Amniotic stem cell (primary cell): ENCODE measurements around the gene MYO9A.
"Not testable (repeated sequence)": the region's sequence is repeated elsewhere in the genome, so short reads cannot be mapped to it uniquely, and the experiment has no call there.

Experiments
- DNase-seq: peaks from one replicate; lab custom pipeline; 2025; lab: John Stamatoyannopoulos, UW

The MYO9A gene

DNA sequence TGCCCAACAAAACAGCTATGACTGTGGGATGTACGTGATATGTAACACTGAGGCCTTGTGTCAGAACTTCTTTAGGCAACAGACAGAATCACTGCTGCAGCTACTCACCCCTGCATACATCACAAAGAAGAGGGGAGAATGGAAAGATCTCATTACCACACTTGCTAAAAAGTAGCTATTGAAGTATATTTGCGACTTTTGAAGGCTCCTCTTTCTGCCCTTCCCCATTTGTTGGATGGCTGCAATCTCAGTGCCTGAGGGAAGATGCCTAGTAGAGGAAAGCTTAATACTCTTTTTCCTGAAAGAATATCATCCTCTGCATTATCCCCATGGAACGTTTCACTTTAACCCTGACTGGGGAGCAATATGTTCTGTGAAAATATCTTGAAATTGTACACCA lies 22.1 kb upstream of the MYO9A start:
- DNase-seq, result no peak

DNA sequence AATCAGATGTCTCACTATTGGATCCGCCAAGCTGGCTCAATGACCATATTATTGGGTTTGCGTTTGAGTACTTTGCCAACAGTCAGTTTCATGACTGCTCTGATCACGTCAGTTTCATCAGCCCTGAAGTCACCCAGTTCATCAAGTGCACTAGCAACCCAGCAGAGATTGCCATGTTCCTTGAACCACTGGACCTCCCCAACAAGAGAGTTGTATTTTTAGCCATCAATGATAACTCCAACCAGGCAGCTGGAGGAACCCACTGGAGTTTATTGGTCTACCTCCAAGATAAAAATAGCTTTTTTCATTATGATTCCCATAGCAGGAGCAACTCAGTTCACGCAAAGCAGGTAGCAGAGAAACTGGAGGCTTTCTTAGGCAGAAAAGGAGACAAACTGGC lies 21.7 kb upstream of the MYO9A start:
- no peak for DNase-seq

DNA sequence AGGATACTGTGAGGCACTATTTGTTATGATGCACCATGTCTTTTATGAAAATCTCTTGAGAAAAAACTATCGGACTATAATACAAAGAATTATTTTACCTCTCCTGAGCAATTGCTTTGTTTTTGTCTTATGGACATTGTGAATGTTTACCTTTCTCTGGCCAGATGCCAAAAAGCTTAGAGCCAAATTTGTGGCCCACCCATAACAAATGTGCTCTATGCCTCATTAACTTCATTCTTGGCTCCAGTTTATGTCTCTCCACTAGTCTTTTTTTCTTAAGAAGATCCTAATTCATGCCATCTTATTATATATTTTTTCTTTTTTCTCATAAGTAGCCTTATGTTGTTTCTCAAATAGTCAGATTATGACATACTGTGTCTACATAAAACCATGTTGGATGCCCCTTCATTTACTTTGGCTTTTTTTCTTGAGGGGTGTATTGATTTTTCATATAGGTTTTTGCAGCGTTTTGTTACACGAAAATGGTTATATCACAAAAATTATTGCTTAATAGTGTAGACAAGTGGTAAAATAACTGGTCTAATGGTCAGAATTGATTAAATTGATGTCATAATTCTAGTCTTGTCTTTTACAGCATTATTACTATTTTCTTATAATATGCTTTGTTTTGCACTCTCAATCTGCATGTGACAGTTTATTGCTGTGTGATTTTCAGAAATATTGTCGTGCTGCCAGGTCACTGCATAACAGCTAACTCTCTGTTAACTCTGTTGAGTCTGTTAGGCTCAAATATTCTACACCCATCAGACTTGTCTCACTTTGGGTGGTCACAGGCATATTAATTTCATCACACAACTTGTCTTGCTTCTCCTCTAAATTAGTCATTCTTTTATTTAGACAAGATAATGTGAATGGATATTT lies 18.5 kb upstream of the MYO9A start:
- DNase-seq, result no peak

DNA sequence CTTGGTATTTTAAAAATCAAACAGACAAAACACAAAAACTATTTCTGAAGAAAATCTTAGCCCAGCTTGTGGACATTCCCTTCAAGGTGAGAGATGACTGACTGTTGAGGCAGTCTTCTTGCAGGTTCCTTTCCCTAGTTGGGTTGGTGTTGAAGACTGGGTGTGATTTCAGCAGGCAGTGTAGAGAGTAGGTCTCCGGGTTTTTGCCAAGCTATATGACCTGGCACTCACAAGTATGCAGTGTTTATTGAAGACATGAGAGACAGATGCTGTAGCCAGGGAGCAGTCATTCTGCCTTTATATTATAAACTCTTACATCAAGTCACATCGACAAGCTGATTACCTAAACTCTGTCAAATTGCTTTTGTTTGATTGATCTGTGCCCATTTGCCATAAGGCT lies 17.8 kb upstream of the MYO9A start:
- DNase-seq, result no peak

DNA sequence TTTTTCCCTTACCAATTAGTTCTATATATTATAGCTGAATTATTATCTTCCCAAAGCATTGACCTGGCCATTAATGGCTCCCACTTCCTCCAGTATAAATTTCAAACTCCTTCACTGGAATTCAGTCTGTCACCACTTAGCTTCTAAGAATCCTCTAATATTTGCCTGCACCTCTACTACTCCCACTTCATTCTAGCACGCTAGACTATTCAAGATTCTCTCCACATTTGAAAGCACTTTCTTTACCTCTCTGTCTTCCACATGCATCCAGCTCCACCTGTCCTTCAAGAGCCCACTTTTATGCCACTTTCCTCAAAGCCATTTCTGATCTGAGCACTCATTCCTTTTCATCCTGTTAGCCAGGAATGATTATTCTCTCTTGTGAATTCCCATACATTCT lies 15.3 kb upstream of the MYO9A start:
- DNase-seq, result no peak

DNA sequence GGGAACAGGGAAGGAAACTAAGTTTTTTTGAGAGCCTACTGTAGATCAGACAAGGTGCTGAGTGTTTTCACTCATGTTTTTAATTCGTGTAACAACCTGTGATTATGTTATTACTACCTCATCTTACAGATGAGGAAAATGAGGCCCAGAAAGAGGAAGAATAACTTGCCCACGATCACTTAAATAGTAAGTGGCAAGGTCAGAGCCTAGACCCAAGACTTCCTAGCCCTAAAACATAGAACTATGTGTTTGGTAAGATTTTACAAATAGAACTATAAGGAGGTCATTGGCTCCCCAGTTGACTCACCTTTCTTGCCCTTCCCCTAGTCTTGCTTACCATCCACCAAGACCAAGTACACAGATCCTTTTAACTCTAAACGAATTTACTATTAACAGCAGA lies 14.0 kb upstream of the MYO9A start:
- DNase-seq, result no peak

DNA sequence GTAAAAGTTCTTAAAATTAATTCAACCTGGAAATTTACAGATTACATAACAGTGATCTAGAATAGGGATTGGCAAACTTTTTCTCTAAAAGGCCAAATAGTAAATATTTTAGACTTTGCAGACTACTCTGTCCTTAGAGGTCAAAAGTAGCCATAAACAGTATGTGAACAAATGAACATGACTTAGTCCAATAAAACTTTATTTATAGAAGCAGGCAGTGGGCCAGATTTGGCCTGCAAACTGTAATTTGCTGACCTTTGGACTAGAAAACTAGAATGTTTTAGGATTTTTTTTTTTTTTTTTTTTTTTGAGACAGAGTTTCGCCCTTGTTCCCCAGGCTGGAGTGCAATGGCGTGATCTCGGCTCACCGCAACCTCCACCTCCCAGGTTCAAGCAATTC lies 12.3 kb upstream of the MYO9A start:
- no peak for DNase-seq

DNA sequence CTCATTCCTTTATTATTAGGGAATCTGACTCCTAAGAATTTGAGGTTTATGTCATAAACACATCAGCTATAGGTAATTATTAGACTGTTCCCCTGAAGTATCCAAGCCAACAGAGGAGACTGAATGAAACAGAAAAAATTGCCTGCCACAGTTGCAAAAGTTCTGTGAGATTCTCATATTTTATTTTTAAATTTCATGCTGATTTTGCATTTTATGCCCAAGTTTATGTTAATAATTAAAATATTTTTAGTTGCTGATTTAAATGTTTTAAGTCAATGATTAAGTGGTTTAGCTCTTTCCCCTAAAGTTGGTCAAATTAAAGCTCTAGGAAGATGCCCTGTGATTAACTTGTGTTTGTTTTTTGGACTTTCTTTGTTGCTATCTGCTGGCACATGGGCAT lies 10.4 kb upstream of the MYO9A start:
- no peak for DNase-seq

DNA sequence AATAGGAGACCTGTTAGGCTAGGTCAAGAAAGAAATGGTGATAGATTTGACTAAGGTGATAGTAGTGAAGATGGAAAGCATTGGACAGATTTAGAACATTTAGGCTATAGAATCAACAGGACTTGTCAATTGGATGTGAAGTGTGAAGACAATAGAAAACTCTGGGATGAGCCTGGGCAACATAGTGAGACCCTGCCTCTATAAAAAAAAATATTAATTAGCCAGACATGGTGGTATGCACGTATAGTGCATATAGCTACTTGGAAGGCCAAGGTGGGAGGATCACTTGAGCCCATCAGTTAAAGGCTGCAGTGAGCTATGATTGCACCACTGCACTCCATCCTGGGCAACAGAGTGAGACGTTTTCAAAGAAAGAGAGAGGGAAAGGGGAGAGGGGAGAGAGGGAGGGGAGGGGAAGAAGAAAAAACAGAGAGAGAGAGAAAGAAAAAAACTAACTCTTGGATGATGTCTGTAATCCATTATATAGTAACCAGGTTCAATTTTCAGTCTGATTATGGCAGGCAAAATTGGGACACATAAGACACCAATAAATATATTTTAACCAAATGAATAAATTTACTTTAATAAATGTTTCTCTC lies 9.9 kb upstream of the MYO9A start:
- DNase-seq, result no peak

DNA sequence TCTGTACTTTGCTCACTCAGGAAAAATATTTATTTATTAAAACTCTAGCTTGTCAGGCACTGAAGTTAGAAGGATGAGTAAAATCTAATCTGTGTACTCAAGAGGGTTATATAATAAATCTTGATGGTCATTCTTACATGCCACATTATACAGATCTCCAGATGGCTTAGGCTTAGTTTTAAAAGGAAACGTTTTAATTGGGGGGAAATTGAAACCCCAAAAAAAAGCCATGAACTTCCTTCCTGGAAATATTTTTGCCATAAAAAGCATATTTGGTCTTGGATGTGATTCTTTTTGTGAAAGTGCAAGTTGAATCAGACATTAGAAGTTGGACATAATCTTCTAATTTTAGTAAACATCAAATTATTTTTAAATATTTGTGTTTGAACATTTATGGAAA lies 6.3 kb upstream of the MYO9A start:
- no peak for DNase-seq

DNA sequence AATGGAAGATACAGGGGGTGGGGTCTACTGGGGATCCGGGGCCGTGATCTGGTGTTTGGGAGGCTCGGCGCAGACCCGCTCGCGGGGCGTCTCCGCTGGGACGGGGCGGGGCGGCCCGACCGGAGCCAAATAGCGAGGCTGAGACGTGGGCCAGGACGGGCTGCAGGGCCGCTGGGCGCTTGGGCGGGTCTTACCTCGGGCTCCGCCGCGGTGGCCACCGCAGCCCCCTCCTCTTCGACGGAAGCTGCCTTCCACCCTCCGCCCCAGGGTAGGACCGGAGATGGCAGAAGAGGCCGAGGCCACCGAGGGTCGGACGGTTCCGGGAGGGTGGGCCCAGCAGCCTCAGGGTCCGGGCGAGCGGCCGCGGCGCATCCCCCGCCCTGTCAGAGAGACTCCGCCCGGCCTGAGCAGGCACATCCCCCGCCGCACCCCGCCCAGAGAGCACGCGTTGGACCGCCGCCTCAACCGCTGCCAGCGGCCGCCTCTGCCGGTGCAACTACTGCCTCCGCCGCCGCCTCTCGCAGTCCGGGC lies 399 bp downstream of the MYO9A start:
- peak; percentile 75 for DNase-seq

DNA sequence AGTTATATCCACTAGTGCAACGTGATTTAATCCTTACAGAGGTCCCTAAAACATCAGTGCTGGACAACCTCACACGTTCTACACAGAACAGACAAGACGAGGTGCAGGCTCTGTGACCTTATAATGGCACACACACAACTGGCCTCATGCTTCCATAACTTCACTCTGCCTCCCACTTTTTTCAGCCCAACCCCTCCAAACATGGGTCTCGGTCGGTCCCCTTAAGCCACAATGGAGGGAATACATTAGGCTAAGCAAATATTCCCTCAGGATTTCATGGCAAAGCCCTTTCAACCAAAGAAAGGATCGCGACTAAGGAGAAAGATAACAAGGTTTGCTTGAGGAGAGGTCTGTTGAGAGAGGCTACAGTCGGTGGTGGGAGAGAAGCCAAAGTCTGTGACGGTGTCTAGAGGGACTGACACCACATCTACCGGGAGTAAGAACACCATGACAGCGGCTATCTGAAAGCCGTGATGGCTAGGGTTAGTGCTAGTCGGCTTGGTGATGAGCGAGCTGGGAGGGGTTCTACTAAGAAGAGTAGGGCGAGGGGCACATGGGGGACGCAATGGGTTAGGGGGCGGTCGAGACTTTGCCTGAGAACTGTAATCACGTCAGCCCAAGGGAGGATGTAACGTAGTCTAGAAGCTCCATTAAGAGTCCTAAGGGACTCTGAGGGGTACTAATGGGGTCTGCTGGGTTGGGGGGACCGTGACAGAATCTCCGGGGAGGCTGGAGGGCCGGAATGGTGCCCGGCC lies 1.0 kb downstream of the MYO9A start:
- no peak for DNase-seq

DNA sequence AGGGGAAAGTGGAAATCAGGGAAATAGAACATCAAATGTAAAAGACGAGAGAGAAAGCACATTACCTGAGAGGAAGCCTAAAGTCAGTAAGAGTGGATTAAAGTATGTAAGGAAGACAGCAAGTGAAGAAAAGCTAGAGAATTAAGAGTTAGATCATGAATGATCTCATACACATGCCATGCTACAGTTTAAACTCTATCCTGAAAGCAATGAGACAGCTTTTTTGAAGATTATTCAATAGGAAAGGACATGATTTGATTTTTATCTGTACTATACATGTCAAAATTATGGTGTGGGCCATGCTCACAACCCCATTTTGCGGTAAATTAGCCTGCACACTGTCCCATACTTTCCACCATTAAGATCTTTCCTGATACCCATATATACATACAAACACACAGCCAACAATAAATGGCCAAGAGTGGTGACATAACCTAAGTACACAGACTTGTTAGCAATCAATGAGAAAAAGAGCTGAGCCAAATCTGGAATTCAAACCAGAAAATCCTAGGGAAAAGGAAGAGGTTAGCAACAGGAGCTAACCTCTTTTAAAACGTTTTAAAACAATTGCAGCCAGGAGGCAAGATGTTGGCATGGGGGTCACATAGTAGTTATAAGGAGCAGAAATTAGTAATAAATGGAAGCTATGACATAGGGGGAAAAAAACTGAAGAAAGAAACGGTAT lies 4.5 kb downstream of the MYO9A start:
- no peak for DNase-seq

DNA sequence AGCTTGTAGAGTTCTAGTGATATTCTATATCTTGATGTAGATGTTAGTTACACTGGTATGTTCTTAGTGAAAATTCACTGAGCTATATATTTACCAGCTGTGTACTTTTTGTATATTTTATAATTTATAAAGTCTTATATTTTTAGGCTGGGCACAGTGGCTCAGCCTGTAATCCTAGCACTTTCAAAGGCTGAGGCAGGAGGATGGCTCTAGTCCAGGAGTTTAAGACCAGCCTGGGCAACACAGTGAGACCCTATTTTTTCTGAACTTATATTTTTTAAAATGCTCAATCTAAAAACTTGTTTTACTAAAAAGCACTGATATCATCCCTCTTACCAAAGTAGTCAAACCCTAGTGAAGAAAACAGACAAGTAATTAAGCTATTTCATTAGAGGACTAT lies 5.1 kb downstream of the MYO9A start:
- no peak for DNase-seq

DNA sequence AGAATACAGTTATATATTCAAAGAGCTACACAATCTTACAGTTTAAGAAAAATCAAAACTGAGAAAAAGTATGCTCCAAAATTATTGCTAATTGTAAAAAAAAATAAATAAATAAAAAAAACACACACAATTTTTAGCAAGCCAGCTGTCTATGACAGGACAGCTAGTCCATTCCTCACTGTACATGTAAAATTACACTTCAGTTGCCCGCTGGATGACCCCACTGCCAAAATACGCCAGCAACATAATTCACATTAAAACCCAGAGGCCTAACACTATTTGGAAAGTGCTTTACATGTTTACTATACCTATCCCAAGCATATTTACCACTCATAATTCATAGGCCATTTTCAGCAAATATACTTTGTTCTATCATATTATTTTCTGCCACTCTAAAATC lies 5.8 kb downstream of the MYO9A start:
- DNase-seq, result no peak

DNA sequence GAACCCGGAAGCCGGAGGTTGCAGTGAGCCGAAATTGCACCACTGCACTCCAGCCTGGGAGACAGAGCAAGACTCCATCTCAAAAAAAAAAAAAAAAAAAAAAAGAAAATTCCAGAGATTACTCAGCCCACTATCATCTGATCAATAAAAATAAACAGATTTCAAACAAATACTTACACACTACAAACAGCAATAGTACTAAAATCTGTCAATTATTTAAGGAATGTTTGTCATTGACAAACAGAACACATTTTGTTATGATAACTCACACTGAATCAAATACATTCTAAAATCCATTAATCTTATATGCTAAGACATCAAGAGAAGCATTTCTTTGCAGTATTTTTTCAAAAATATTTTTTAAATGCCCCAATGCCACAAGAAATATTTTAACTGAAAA lies 7.6 kb downstream of the MYO9A start:
- DNase-seq, result no peak

DNA sequence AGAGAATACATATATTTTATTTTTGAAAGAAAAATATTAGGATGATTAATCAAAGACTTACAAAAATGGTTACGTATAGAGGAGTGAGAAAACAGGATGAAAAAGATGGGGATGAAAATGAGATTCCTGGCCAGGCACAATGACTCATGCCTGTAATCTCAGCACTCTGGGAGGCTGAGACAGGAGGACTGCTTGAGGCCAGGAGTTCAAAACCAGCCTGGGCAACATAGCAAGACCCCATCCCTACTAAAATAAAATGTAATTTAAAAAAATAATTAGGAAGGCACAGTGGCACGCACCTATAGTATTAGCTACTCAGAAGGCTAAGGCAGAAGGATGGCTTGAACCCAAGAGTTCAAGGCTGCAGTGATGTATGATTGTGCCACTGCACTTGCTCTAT lies 11.9 kb downstream of the MYO9A start:
- DNase-seq, result no peak

DNA sequence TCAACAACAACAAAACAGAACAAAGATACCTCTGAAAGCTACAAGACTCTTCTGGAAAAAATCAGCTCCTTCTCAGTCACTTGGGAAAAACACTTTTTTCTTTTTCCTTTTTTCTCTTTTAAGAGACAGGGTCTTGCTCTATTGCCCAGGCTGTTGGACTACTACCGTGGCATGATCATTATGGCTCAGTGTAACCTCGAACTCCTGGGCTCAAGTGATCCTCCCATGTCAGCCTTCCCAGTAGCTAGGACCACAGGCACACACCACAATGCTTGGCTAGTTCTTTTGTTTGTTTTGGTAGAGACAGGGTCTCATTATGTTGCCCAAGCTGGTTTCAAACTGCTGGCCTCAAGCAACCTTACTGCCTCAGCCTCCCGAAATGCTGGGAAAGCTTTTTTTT lies 12.8 kb downstream of the MYO9A start:
- DNase-seq, result no peak

DNA sequence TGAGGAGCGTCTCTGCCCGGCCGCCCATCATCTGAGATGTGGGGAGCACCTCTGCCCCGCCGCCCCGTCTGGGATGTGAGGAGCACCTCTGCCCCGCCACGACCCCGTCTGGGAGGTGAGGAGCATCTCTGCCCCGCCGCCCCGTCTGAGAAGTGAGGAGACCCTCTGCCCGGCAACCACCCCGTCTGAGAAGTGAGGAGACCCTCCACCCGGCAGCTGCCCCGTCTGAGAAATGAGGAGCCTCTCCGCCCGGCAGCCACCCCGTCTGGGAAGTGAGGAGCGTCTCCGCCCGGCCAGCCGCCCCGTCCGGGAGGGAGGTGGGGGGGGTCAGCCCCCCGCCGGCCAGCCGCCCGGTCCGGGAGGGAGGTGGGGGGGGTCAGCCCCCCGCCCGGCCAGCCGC lies 17.4 kb downstream of the MYO9A start:
- not testable (repeated sequence) for DNase-seq

DNA sequence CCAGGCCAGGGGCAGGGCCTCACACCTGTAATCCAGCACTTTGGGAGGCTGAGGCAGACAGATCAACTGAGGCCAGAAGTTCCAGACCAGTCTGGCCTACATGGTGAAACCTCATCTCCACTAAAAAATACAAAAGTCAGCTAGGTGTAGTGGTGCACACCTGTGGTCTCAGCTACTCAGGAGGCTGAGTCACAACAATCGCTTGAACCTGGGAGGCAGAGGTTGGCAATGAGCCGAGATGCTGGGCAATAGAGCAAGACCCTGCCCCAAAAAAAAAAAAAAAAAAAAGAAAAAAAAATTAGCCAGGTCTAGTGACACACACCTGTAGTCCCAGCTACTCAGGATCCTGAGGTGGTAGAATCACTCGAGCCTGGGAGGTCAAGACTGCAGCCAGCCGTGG lies 18.8 kb downstream of the MYO9A start:
- DNase-seq, result no peak

DNA sequence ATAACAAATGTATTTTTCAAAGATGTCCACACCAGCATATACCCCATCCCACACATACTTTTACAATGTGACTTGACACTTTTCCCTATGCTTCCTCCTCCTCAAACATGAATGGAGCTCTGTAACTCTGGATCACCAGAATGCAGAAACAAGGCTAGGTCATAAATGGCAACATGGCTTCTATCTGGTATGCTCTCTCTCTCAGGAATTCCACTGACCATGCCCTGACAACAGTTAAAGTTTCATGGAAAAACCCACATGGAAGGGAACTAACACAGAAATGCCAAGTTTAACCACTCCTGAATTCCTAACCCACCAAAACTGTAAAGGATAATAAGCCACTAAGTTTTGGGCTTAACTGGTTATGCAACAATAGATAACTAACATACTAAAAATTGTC lies 19.9 kb downstream of the MYO9A start:
- no peak for DNase-seq

DNA sequence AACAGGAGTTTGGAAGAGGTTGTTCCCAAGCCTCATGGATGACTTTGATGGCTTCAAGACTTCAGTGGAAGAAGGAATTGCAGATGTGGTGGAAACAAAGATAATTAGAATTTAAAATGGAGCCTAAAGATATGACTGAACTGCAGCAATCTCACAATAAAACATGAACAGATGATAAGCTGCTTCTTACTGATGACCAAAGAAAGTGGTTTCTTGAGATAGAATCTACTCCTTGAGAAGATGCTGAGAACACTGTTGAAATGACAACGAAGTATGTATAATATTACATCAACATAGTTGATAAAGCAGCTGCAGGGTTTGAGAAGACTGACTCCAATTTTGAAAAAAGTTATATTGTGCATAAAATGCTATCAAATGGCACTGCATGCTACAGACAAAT lies 21.2 kb downstream of the MYO9A start:
- DNase-seq, result no peak
